PFSK-1 (cell line): Measurements from ENCODE around the gene SLC25A18.

Source experiments
- POLR2AphosphoS5 ChIP-seq: IDR thresholded peaks from 2 replicates; pipeline ENCODE4 v1.6.1; 2012; ENCODE audit warnings: low read depth, mild to moderate bottlenecking, control low read depth, low read length, moderate library complexity
- REST ChIP-seq, 2 experiments: IDR thresholded peaks; 2 replicates each; pipeline versions ENCODE4 v1.6.1 to v1.8.0; 2011 to 2012; ENCODE audit warnings: low read depth in 2 of 2, low read length in 2 of 2, control low read depth in 1 of 2, inconsistent platforms in 1 of 2, mild to moderate bottlenecking in 1 of 2, moderate library complexity in 1 of 2; ENCODE audit not compliant: insufficient read depth in 1 of 2
- SIN3A ChIP-seq: IDR thresholded peaks from 2 replicates; pipeline ENCODE4 v1.6.1; 2012; ENCODE audit warnings: mild to moderate bottlenecking, low read length, moderate library complexity, borderline replicate concordance; ENCODE audit not compliant: insufficient read depth

- TF ChIP-seq SIN3A: no peak
- no peak for TF ChIP-seq POLR2AphosphoS5
- TF ChIP-seq REST (IDR thresholded peaks at IDR 0.05; ENCODE audit: insufficient read depth in 1 of 2, low read depth in 2 of 2, low read length in 2 of 2): no peak
Observed at GRCh38 chr22:17603668-17604067, 40.4 kb downstream of the SLC25A18 start.
